Activated CD4-positive, alpha-beta T cell treated with anti-CD3 and anti-CD28 coated beads for 36 hours (primary cell): ENCODE results near the gene CLECL1. TPM values are rescaled to one million over a fixed set of nuclear protein-coding genes. Genes with fewer than 3 reads are reported as not detected.
A peak's percentile ranks its signal among the peaks of the same experiment; 100 is the strongest.

Experiments used
- ATAC-seq: fragments of 200-7000 bp; cut with Tn5 transposase; one replicate; pipeline ENCODE4 v1.10.0; 2021; ENCODE audit warnings: mild to moderate bottlenecking, moderate library complexity
- CTCF ChIA-PET: fragments of 350-600 bp; sonication (Branson Sonifier 250); formaldehyde crosslinking; loops from one replicate; lab custom pipeline; 2021; ENCODE audit warnings: antibody characterized with exemption; lab: Charles Lee
- POLR2A ChIA-PET: fragments of 350-600 bp; sonication (Branson Sonifier 250); formaldehyde crosslinking; loops from one replicate; lab custom pipeline; 2021; ENCODE audit warnings: antibody characterized with exemption, inconsistent platforms; lab: Charles Lee
- DNase-seq: peaks from one replicate; pipeline ENCODE4 v3.0.0-alpha.2; 2020
- H3K27ac Mint-ChIP-seq: one replicate; pipeline ENCODE4 v1.8.0; 2021; ENCODE audit warnings: mixed read lengths
- H3K27me3 Mint-ChIP-seq: one replicate; pipeline ENCODE4 v1.8.0; 2021; ENCODE audit warnings: mixed read lengths
- H3K36me3 Mint-ChIP-seq: one replicate; pipeline ENCODE4 v1.8.0; 2021; ENCODE audit warnings: low read depth, mixed read lengths
- H3K4me1 Mint-ChIP-seq: one replicate; pipeline ENCODE4 v1.8.0; 2021; ENCODE audit warnings: mixed read lengths
- H3K4me3 Mint-ChIP-seq: one replicate; pipeline ENCODE4 v1.8.0; 2021; ENCODE audit warnings: mild to moderate bottlenecking, moderate library complexity, mixed read lengths
- H3K9me3 Mint-ChIP-seq: one replicate; pipeline ENCODE4 v1.8.0; 2021; ENCODE audit warnings: low read depth, mixed read lengths
- intact Hi-C, 2 experiments: fragments of 100-400 bp; cut with DNase I in 1 of 2; cut with micrococcal nuclease in 1 of 2; formaldehyde crosslinking; loops; one replicate each; pipeline versions ENCODE4 v1.14.2 to v1.15.1; 2022 to 2024; cut with DNase I, micrococcal nuclease
- total RNA-seq, 2 experiments: library from RNA; stranded (reverse); gene quantifications; one replicate each; pipeline ENCODE4 v1.2.3, GENCODE V29; 2021

Gene CLECL1
- total RNA-seq = 1 to 10 TPM; 3.1 to 3.8 TPM

DNA sequence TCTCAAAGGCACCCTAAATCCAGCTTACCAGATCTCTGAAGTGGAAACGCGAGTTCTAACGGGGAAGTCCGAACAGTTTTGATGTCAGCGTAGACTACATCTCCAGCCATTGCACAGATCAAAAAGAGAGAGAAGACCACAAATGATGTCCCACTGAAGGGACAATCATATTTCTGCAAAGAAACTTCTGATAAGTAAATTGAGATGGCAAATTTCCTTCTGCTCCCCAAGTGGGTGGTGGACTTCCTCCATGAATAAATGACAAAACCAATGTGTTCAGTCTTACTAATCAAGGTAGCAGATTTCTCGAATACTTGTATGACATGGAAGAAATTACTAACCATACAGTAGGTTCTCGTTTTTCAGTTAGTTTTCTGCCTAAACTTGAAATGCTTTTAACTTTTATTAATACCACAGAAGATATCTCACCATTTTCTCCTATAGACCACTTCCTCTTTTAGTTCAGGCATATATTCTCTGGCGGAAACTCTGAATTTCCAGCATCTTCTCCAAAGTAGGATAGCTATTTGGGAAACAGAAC lies at the start of gene CLECL1:
Gene CLECL1 (minus strand): TSS at position 177 of the 541 bp plus-strand sequence.
- peaks cover 53% of the 10 kb centered on the region for H3K4me1 Mint-ChIP-seq
- no peaks in the 10 kb centered on the region for H3K27me3 Mint-ChIP-seq
- no peak for DNase-seq
- H3K4me3 Mint-ChIP-seq = peak within 1 kb of the TSS; percentile 69
- ChIA-PET POLR2A (no interaction called here), CTCF (interaction anchor here (0.7 to 1.6 kb wide), 5 partner anchors 10 to 98 kb away, joined by 3 to 12 read pairs (median 4); no protein-coding TSS in a partner anchor)
- peak; percentile 79 for ATAC-seq
- H3K9me3 Mint-ChIP-seq = peaks cover 2% of the 10 kb centered on the region
- intact Hi-C loops = loop anchor here in 1 of 2 experiments (1.0 to 2.0 kb wide), 2 partner anchors 8 to 98 kb away; no protein-coding TSS in a partner anchor
- H3K27ac Mint-ChIP-seq = peak within 1 kb of the TSS; percentile 84
- peaks cover 3% of the 10 kb centered on the region for H3K36me3 Mint-ChIP-seq

DNA sequence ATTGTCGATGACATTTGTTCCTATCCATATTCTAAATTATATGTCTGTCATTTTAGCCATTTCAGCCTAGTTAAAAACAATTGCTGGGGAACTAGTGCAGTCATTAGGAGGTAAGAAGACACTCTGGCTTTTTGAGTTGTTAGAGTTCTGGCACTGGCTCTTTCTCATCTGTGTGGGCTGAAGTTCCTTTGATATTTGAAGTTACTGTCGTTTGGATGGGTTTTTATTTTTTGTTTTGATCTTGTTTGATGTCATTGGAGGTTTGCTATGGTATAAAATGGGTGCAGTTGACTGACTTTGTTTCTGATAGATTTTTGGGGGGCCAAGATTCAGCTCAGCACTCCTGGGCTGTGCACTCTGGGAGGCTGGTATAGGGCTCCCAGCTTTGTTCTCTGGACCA lies 48.5 kb upstream of the CLECL1 start:
- H3K4me1 Mint-ChIP-seq = peaks cover 60% of the 10 kb centered on the region
- peak; percentile 27 for ATAC-seq
- ChIA-PET POLR2A (no interaction called here), CTCF (interaction anchor here (1.0 to 1.9 kb wide), 9 partner anchors 8 to 31 kb away, joined by 3 to 8 read pairs (median 4); no protein-coding TSS in a partner anchor)
- no peak for DNase-seq
- H3K4me3 Mint-ChIP-seq = no peak overlapping the region
- H3K27ac Mint-ChIP-seq = peak overlapping the region; percentile 32
- intact Hi-C loops = no loop called here
- H3K27me3 Mint-ChIP-seq = no peaks in the 10 kb centered on the region
- H3K36me3 Mint-ChIP-seq = peaks cover 3% of the 10 kb centered on the region
- peaks cover 3% of the 10 kb centered on the region for H3K9me3 Mint-ChIP-seq

DNA sequence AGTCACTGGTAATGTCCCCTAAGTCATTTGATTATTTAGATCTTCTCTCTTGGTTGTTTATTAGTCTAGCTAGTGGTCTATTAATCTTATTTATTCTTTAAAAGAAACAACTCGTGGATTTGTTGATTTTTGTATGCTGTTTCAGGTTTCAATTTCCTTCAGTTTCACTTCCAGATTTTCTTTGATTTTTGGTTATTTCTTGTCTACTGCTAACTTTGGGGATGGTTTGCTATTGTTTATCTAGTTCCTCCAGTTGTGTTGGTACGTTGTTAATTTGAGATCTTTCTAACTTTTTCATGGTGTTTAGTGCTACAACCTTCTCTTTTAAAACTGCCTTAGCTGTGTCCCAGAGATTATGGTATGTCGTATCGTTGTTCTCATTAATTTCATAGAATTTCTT lies 46.3 kb upstream of the CLECL1 start:
- ChIA-PET CTCF (interaction anchor here (1.1 to 1.4 kb wide), 2 partner anchors 21 to 146 kb away, joined by 3 to 5 read pairs; no protein-coding TSS in a partner anchor), POLR2A (no interaction called here)
- no peak overlapping the region for H3K27ac Mint-ChIP-seq
- H3K27me3 Mint-ChIP-seq = no peaks in the 10 kb centered on the region
- H3K4me3 Mint-ChIP-seq = no peak overlapping the region
- H3K36me3 Mint-ChIP-seq = peaks cover 3% of the 10 kb centered on the region
- peaks cover 3% of the 10 kb centered on the region for H3K9me3 Mint-ChIP-seq
- peaks cover 76% of the 10 kb centered on the region for H3K4me1 Mint-ChIP-seq
- DNase-seq (no peak), ATAC-seq (no peak)
- intact Hi-C loops = no loop called here

DNA sequence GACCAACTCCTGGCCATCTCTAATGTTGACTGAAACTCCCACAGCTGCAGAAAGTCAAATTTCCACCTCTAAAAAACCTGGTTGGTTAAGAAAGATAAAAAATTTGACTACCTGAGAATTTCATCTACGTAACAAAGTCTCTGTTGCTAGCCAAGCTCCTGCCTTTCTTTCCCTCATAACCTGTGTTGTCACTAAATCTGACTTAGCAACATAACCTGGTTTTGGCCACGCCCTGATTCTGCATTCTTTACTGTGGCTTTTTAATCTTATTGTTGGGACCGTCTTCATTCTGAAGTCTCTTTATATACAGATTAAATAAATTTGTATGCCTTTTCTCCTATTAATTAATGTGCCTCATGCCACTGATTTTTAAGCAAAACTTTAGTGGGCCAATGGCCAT lies 43.9 kb upstream of the CLECL1 start:
- H3K27ac Mint-ChIP-seq = peak overlapping the region; percentile 85

DNA sequence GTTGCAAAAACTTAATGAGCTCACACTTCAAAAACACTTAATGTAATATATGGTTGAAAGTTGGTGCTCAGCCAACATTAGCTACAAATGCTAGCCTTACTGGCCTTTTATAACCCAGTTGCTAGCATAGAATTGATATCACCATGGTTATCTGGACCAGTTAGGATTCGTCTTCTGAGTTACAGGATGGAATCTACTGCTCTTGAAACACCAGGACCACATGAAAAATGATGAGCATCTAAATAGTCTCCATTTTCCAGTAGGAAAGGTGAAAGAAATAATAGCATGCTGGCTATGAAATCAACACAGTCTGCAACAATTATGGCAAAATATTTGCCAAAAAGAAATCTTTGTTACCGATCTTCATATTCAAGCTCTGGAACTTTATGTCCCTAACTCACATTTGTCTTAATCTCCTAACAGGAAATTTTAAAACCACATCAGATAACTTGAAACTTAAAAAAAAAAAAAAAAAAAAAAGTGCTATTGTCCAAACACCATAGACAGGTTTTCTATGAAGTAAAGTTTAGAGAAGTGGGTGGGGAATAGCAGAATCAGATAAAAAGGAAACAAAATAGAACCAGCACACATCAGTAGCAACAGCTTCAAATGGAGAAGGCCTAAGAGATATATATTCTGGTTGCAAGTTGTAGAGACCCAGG lies 40.5 kb upstream of the CLECL1 start:
- ChIA-PET POLR2A (no interaction called here), CTCF (interaction anchor here (0.6 to 2.1 kb wide), 4 partner anchors 7 to 41 kb away, joined by 3 to 8 read pairs (median 4); no protein-coding TSS in a partner anchor)
- Mint-ChIP-seq H3K36me3 (no peaks in the 10 kb centered on the region), H3K27me3 (no peaks in the 10 kb centered on the region), H3K27ac (peak overlapping the region; percentile 75), H3K4me3 (peak overlapping the region; percentile 52), H3K9me3 (peaks cover 7% of the 10 kb centered on the region), H3K4me1 (peaks cover 88% of the 10 kb centered on the region)
- intact Hi-C loops = loop anchor here in 1 of 2 experiments (2.0 kb wide), 1 partner anchor 15 kb away; no protein-coding TSS in a partner anchor
- DNase-seq (no peak), ATAC-seq (no peak)

More for the DNA sequence above, 43.9 kb upstream of the CLECL1 start:
- ATAC-seq = no peak
- Mint-ChIP-seq H3K4me1 (peaks cover 93% of the 10 kb centered on the region), H3K36me3 (no peaks in the 10 kb centered on the region), H3K4me3 (no peak overlapping the region), H3K27me3 (no peaks in the 10 kb centered on the region), H3K9me3 (peaks cover 5% of the 10 kb centered on the region)
- POLR2A ChIA-PET = interaction anchor here (0.7 to 1.3 kb wide), 3 partner anchors 10 to 18 kb away, joined by 3 to 12 read pairs (median 3); partner anchors contain the start of gene CD69
- intact Hi-C loops = no loop called here
- CTCF ChIA-PET = interaction anchor here (0.7 to 2.1 kb wide), 7 partner anchors 8 to 35 kb away, joined by 3 to 9 read pairs (median 3); no protein-coding TSS in a partner anchor
- no peak for DNase-seq

DNA sequence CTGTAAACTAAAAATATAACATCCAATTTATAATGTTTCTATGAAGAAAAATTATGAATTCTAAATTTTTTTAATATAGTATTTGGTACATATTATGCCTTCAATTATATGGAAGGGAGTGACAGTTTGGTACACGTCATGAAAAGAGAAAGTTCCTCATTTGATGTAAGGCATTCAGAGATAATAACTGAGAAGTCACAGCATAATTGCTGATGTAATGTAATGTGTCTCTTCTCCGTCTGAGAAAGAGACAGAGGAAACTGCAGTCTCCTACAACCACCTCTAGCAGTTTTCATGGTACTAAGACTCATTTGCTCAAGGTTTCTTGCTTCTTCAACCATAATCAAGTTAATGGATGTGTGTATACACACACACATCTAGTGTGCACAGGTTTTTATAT lies 30.1 kb upstream of the CLECL1 start:
- CTCF ChIA-PET = interaction anchor here (8.1 to 22.1 kb wide), 3 partner anchors 13 to 36 kb away, joined by 113 to 804 read pairs (median 125); no protein-coding TSS in a partner anchor

DNA sequence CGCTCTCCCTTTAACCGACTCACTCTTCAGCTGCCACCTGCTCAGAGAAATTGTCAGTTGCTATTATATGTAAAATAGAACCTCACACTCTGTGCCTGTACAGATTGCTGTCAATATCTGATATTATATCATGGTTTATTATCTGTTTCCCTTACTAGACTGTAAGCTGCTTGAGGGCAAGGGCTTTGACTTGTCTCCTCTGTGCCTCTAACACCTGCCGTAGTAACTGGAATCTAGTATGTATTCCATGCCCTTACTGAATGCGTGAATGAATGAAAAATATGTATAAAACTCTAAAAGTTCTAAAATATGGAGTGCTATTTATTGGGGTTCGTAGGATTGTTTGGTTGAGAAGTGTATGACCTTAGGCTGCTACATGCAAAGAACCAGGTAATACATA lies 29.5 kb upstream of the CLECL1 start:
- peaks cover 53% of the 10 kb centered on the region for H3K4me1 Mint-ChIP-seq
- ChIA-PET POLR2A (interaction anchor here (2.1 to 8.2 kb wide), 4 partner anchors 11 to 115 kb away, joined by 21 to 191 read pairs (median 68); partner anchors contain the start of gene CLEC2D), CTCF (interaction anchor here (8.1 to 22.1 kb wide), 3 partner anchors 13 to 37 kb away, joined by 113 to 804 read pairs (median 125); no protein-coding TSS in a partner anchor)
- intact Hi-C loops = no loop called here
- DNase-seq (no peak), ATAC-seq (no peak)
- H3K36me3 Mint-ChIP-seq = peaks cover 40% of the 10 kb centered on the region
- peak overlapping the region; percentile 99 for H3K4me3 Mint-ChIP-seq
- peak overlapping the region; percentile 100 for H3K27ac Mint-ChIP-seq
- H3K27me3 Mint-ChIP-seq = no peaks in the 10 kb centered on the region
- peaks cover 2% of the 10 kb centered on the region for H3K9me3 Mint-ChIP-seq

More for the DNA sequence above, 30.1 kb upstream of the CLECL1 start:
- Mint-ChIP-seq H3K4me1 (peaks cover 58% of the 10 kb centered on the region), H3K27me3 (no peaks in the 10 kb centered on the region), H3K4me3 (no peak overlapping the region), H3K36me3 (peaks cover 33% of the 10 kb centered on the region), H3K27ac (no peak overlapping the region), H3K9me3 (peaks cover 2% of the 10 kb centered on the region)
- intact Hi-C loops = no loop called here
- POLR2A ChIA-PET = interaction anchor here (2.9 kb wide), 1 partner anchor 12 kb away, joined by 40 read pairs; no protein-coding TSS in a partner anchor
- ATAC-seq (no peak), DNase-seq (no peak)

DNA sequence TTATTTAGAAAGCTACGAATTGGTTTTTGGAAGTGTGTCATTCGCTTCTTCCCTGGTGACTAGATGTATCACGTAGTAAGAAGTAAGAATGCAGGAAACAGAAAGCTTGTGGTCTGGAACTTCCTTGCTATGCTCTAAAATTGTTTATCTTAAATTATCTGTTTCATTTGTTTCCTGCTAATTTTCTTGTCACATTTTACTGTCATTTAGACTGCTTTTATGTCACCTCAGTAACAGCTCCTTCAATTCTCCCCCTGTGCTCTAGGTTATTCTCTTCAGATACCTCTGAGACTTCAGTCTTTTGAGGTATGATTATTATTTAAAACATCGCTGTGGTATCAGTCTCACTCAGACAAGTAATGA lies 28.5 kb upstream of the CLECL1 start:
- DNase-seq (no peak), ATAC-seq (peak; percentile 17)
- ChIA-PET CTCF (interaction anchor here (1.0 to 22.1 kb wide), 8 partner anchors 12 to 111 kb away, joined by 3 to 804 read pairs (median 8); partner anchors contain the start of gene CLEC2D), POLR2A (interaction anchor here (1.1 to 8.2 kb wide), 13 partner anchors 10 to 114 kb away, joined by 3 to 191 read pairs (median 12); partner anchors contain the start of gene CLEC2D)
- peaks cover 2% of the 10 kb centered on the region for H3K9me3 Mint-ChIP-seq
- H3K4me1 Mint-ChIP-seq = peaks cover 47% of the 10 kb centered on the region
- peak overlapping the region; percentile 99 for H3K4me3 Mint-ChIP-seq
- intact Hi-C loops = loop anchor here in 1 of 2 experiments (1.0 kb wide), 3 partner anchors 10 to 90 kb away; no protein-coding TSS in a partner anchor
- peaks cover 50% of the 10 kb centered on the region for H3K36me3 Mint-ChIP-seq
- H3K27ac Mint-ChIP-seq = peak overlapping the region; percentile 100
- H3K27me3 Mint-ChIP-seq = no peaks in the 10 kb centered on the region

DNA sequence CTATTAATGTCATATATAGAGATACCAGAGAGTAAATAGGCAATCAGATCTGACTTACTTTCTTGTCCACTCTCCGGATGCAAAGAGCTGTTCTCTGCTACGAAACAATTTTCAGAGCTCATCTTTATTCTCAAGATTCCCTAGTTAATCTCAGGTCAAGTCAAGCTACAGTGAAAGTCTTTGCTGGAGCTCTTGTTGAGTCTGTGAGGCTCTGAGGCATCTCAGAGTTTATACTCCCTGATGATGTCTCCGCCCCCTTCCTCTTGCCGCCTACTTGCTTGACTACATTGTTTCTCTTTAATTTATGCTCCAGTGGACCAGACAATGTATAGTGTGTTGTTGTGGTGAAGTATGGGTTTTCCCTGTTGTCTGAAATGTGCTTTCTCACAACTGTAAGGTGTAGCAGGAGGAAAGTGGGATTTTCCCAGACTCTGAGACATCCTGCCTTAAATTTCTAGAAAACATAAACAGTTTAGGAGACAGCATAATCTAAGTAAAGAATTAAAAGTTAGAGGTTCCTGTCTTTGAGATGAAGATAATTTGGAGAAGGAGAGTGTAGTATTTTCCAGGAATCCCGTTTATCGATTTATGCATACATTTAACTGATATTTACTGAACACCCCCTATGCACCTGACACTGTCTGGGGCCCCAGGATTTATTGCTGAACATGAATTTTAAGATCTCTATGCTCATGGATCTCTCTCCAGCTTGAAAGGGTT lies 28.0 kb upstream of the CLECL1 start, which contains the start of gene CD69:
Gene CD69 (minus strand): TSS at position 203 of the 720 bp plus-strand sequence. CDS start 81 bp downstream, at position 122.
- intact Hi-C loops = loop anchor here (1.0 kb wide), 7 partner anchors 9 to 113 kb away; partner anchors contain the start of gene CLEC2D (in 1 of the 2)
- peak within 1 kb of the TSS; percentile 100 for H3K27ac Mint-ChIP-seq
- peaks cover 49% of the 10 kb centered on the region for H3K4me1 Mint-ChIP-seq
- peak within 1 kb of the TSS; percentile 99 for H3K4me3 Mint-ChIP-seq
- POLR2A ChIA-PET = interaction anchor here (0.6 to 8.2 kb wide), 21 partner anchors 8 to 1410 kb away, joined by 3 to 191 read pairs (median 5); partner anchors contain the start of genes CLEC2D and SMIM10L1
- CTCF ChIA-PET = interaction anchor here (1.0 to 22.1 kb wide), 9 partner anchors 11 to 110 kb away, joined by 3 to 804 read pairs (median 5); partner anchors contain the start of gene CLEC2D
- peaks cover 55% of the 10 kb centered on the region for H3K36me3 Mint-ChIP-seq
- ATAC-seq (peak; percentile 55), DNase-seq (peak; percentile 87)
- H3K27me3 Mint-ChIP-seq = no peaks in the 10 kb centered on the region
- H3K9me3 Mint-ChIP-seq = peaks cover 2% of the 10 kb centered on the region

DNA sequence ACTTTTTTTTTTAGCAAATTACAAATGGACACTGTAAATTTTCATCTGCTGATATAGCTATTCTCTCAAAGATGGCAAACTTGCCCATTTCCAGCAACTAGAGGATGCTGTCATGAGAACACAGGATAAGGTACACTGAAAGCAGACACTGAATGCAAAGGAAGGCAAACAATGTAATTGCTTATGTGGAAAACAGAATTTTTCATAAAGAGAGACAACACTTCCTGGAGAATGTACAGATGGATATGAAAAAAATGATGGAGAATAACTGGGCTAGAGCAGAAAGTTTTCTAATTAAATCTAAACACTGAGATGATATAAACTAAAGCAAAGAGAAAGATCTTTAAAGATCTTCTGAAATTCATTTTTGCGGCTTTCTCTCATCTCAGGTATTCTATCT lies 27.2 kb upstream of the CLECL1 start:
- peaks cover 47% of the 10 kb centered on the region for H3K4me1 Mint-ChIP-seq
- H3K27me3 Mint-ChIP-seq = no peaks in the 10 kb centered on the region
- POLR2A ChIA-PET = interaction anchor here (0.6 to 8.2 kb wide), 19 partner anchors 9 to 1411 kb away, joined by 3 to 191 read pairs (median 10); partner anchors contain the start of genes CLEC2D and SMIM10L1
- DNase-seq (no peak), ATAC-seq (no peak)
- peak overlapping the region; percentile 99 for H3K4me3 Mint-ChIP-seq
- peaks cover 2% of the 10 kb centered on the region for H3K9me3 Mint-ChIP-seq
- CTCF ChIA-PET = interaction anchor here (0.8 to 22.1 kb wide), 7 partner anchors 10 to 109 kb away, joined by 3 to 804 read pairs (median 10); partner anchors contain the start of gene CLEC2D
- H3K36me3 Mint-ChIP-seq = peaks cover 62% of the 10 kb centered on the region
- H3K27ac Mint-ChIP-seq = peak overlapping the region; percentile 100
- intact Hi-C loops = loop anchor here (1.0 kb wide), 4 partner anchors 8 to 112 kb away; partner anchors contain the start of gene CLEC2D (in 1 of the 2)
